NCI-H748 (cell line): ENCODE data around the gene DCLRE1A.
"Not testable (repeated sequence)": the region's sequence is repeated elsewhere in the genome, so short reads cannot be mapped to it uniquely, and the experiment has no call there.

Experiments
- DNase-seq: peaks from one replicate; lab custom pipeline; 2025; ENCODE audit not compliant: unreplicated experiment; lab: John Stamatoyannopoulos, UW

DCLRE1A gene

GRCh38 chr10:113858541-113858940, 4.7 kb upstream of the DCLRE1A start:
- DNase-seq = no peak

- no peak for DNase-seq
Measured at GRCh38 chr10:113857210-113857609, 3.3 kb upstream of the DCLRE1A start.

- no peak for DNase-seq
Measured at GRCh38 chr10:113856563-113856962, 2.7 kb upstream of the DCLRE1A start.

- DNase-seq = peak; percentile 73
Measured at GRCh38 chr10:113854761-113855588, 1.1 kb upstream of the DCLRE1A start.

- DNase-seq = no peak
Measured at GRCh38 chr10:113853578-113854012, 287 bp downstream of the DCLRE1A start.

GRCh38 chr10:113849946-113850345, 3.9 kb downstream of the DCLRE1A start:
- DNase-seq = no peak

- DNase-seq = no peak
Measured at GRCh38 chr10:113849140-113849803, 4.6 kb downstream of the DCLRE1A start.

GRCh38 chr10:113846036-113846435, 7.8 kb downstream of the DCLRE1A start:
- no peak for DNase-seq

- DNase-seq = no peak
Measured at GRCh38 chr10:113843972-113844485, 9.9 kb downstream of the DCLRE1A start.

GRCh38 chr10:113842171-113842570, 11.7 kb downstream of the DCLRE1A start:
- DNase-seq = no peak

GRCh38 chr10:113828567-113828966, 25.3 kb downstream of the DCLRE1A start:
- not testable (repeated sequence) for DNase-seq

- no peak for DNase-seq
Measured at GRCh38 chr10:113825791-113826190, 28.1 kb downstream of the DCLRE1A start.

GRCh38 chr10:113823389-113823788, 30.5 kb downstream of the DCLRE1A start:
- no peak for DNase-seq

- no peak for DNase-seq
Measured at GRCh38 chr10:113822174-113822573, 31.7 kb downstream of the DCLRE1A start.

- DNase-seq = not testable (repeated sequence)
Measured at GRCh38 chr10:113821306-113821705, 32.6 kb downstream of the DCLRE1A start.

GRCh38 chr10:113820507-113820906, 33.4 kb downstream of the DCLRE1A start:
- DNase-seq = no peak

GRCh38 chr10:113819989-113820388, 33.9 kb downstream of the DCLRE1A start:
- no peak for DNase-seq

GRCh38 chr10:113814700-113815099, 39.2 kb downstream of the DCLRE1A start:
- DNase-seq = not testable (repeated sequence)

- DNase-seq = no peak
Measured at GRCh38 chr10:113808168-113808567, 45.7 kb downstream of the DCLRE1A start.

GRCh38 chr10:113806503-113806902, 47.4 kb downstream of the DCLRE1A start:
- no peak for DNase-seq

- DNase-seq = no peak
Measured at GRCh38 chr10:113802997-113803396, 50.9 kb downstream of the DCLRE1A start.

- no peak for DNase-seq
Measured at GRCh38 chr10:113801569-113801968, 52.3 kb downstream of the DCLRE1A start.
